ENCODE data around the gene GLI3.
A peak's percentile ranks its signal among the peaks of the same experiment; 100 is the strongest.

Gene GLI3

DNA sequence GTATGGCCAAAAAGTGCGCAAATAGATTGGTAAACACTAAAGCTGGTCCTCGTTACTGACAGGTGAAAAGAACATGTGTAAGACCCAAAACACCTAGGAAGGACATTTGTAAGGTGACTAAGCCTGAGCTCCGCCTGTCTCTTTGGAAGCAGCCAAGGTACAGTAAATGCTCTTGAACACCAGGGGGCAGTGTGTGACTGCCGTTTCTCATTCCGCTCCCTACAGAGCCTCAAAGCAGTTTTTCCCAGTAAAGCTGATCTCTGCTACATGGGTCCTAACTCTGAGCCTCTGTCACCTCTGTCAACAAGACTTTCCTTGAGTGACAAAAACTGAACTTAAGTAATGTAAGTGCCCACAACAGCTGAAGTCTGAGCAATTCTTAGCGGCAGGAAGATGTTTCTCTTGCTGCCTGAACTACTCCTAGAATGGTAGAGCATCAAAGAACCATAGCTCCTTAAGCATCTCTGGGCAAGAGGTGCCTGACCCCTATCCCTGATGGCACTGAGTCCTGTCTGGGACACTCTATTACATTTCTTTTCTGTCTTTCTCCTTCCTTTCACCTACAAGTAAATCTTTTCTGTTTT lies 296.2 kb downstream of the GLI3 start:
- TF ChIP-seq, protein P1, sequence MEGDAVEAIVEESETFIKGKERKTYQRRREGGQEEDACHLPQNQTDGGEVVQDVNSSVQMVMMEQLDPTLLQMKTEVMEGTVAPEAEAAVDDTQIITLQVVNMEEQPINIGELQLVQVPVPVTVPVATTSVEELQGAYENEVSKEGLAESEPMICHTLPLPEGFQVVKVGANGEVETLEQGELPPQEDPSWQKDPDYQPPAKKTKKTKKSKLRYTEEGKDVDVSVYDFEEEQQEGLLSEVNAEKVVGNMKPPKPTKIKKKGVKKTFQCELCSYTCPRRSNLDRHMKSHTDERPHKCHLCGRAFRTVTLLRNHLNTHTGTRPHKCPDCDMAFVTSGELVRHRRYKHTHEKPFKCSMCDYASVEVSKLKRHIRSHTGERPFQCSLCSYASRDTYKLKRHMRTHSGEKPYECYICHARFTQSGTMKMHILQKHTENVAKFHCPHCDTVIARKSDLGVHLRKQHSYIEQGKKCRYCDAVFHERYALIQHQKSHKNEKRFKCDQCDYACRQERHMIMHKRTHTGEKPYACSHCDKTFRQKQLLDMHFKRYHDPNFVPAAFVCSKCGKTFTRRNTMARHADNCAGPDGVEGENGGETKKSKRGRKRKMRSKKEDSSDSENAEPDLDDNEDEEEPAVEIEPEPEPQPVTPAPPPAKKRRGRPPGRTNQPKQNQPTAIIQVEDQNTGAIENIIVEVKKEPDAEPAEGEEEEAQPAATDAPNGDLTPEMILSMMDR (IDR thresholded peaks at IDR 0.05; ENCODE audit: insufficient read depth, low read length, poor library complexity, severe bottlenecking), result peak; percentile 76
- no peak overlapping the region for H3K4me3 ChIP-seq (replicated peaks; ENCODE audit: low read depth, low read length)
- H3K27me3 ChIP-seq (replicated peaks; ENCODE audit: control insufficient read depth, insufficient read depth, low read length), result no peaks in the 10 kb centered on the region
- no peak for DNase-seq (ENCODE audit: extremely low read depth, insufficient read length)
- no peaks in the 10 kb centered on the region for H3K36me3 ChIP-seq (ENCODE audit: control insufficient read depth, insufficient read depth, low read length)

DNA sequence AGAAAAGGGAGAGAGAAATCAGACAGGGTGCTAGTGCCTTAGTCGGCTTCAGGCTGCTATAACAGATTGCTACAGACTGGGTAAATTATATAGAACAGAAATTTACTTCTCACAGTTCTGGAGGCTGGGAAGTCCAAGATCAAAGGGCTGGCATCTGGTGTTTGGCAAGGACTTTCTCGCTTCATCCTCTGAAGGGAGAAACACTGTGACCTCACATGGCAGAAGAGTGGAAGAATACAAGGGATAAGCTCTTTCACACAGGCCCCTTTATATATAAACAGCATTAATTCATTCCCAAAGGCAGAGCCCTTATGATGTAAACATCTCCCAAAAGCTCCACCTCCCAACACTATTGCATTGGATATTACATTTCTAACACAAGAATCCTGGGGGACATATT lies 298.6 kb downstream of the GLI3 start:
- TF ChIP-seq, protein P1 (IDR thresholded peaks at IDR 0.05; ENCODE audit: insufficient read depth, low read length, poor library complexity, severe bottlenecking), result no peak
- Histone ChIP-seq H3K36me3 (ENCODE audit: control insufficient read depth, insufficient read depth, low read length) (no peaks in the 10 kb centered on the region), H3K27me3 (replicated peaks; ENCODE audit: control insufficient read depth, insufficient read depth, low read length) (no peaks in the 10 kb centered on the region), H3K4me3 (replicated peaks; ENCODE audit: low read depth, low read length) (no peak overlapping the region)
- no peak for DNase-seq (ENCODE audit: extremely low read depth, insufficient read length)

DNA sequence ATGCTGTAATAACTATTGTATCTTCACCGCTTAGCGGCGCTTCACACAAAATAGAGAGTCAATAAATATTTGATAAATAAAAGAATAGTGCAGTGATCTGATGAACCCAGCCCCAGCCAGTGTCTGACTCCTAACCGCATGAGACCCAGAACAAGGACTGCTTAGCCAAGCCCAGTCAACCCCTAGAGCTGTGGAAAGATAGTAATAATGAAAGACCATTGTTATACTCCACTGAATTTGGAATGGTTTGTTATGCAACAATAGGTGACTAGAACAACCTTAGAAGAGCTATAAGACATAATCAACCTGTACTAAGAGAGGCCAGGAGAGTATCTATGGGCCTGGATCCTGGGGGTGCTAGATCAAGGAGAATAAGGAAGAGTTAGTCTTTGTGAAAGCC lies 303.6 kb downstream of the GLI3 start:
- Histone ChIP-seq H3K36me3 (ENCODE audit: control insufficient read depth, insufficient read depth, low read length) (no peaks in the 10 kb centered on the region), H3K4me3 (replicated peaks; ENCODE audit: low read depth, low read length) (no peak overlapping the region), H3K27me3 (replicated peaks; ENCODE audit: control insufficient read depth, insufficient read depth, low read length) (no peaks in the 10 kb centered on the region; the same call in 1 of the 2 replicates)
- DNase-seq (ENCODE audit: extremely low read depth, insufficient read length), result no peak
- TF ChIP-seq, protein P1 (IDR thresholded peaks at IDR 0.05; ENCODE audit: insufficient read depth, low read length, poor library complexity, severe bottlenecking), result no peak

DNA sequence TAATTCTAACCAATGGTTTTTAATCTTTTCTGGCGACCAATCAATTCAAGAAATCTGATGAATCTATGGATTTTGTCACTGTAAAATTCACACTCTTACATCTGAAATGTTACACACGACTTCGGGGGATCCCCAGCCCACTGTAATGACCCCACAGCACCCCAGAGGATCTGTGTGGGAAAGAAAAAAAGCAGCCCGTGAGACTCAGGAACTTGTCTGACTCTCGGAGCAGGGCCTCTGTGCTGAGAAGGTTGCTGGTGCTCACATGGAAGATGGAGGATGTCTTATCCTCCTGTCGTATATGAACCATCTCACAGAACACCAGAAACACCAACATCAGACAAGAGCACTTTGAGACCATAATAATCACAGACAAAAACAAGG lies 305.8 kb downstream of the GLI3 start:
- no peaks in the 10 kb centered on the region; the same call in 1 of the 2 replicates for H3K27me3 ChIP-seq (replicated peaks; ENCODE audit: control insufficient read depth, insufficient read depth, low read length)
- H3K4me3 ChIP-seq (replicated peaks; ENCODE audit: low read depth, low read length), result no peak overlapping the region
- DNase-seq (ENCODE audit: extremely low read depth, insufficient read length), result no peak
- TF ChIP-seq, protein P1 (IDR thresholded peaks at IDR 0.05; ENCODE audit: insufficient read depth, low read length, poor library complexity, severe bottlenecking), result no peak
- no peaks in the 10 kb centered on the region for H3K36me3 ChIP-seq (ENCODE audit: control insufficient read depth, insufficient read depth, low read length)

DNA sequence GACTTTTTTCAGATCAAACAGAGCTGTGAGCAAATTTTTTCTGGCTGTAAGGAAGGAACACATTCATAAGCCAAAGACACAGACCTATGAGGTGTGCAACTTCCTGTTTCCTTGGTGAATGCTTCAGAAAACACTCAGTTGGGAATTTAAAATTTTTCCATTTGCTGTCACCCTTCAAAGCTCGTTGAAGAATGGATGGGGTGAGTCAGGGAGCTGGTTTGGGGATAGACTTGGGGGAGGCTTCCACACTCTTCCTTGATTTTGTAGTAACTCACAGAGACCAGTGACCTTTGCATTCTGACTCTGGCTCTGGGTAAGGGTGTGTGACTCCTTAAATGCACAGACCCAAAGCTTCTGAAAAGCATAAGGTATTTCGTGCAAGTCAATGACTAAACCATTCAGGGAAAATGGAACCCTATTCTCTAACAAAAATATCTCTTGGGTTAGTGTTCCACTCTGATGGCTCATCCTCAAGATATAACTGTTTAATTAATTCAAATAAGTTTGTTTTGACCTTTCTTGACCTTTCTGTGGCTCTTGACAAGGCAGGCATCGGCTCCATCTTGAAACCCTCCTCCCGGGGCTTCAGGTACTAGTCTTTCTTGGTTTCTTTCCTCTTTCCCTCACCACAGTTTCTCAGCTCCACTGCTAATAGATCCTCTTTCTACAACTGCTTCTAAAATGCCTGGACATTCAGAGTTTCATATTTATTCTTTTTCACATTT lies 306.3 kb downstream of the GLI3 start:
- Histone ChIP-seq H3K4me3 (replicated peaks; ENCODE audit: low read depth, low read length) (no peak overlapping the region), H3K36me3 (ENCODE audit: control insufficient read depth, insufficient read depth, low read length) (no peaks in the 10 kb centered on the region), H3K27me3 (replicated peaks; ENCODE audit: control insufficient read depth, insufficient read depth, low read length) (no peaks in the 10 kb centered on the region; the same call in 1 of the 2 replicates)
- DNase-seq (ENCODE audit: extremely low read depth, insufficient read length), result no peak
- TF ChIP-seq, protein P1 (IDR thresholded peaks at IDR 0.05; ENCODE audit: insufficient read depth, low read length, poor library complexity, severe bottlenecking), result no peak

Data from GM06990 (cell line).